HG02678 (cell line): ENCODE data around the gene BAHCC1.

Source experiments
- ATAC-seq: cut with Tn5 transposase; IDR thresholded peaks from one replicate; pipeline ENCODE4 v1.9.1; 2021; ENCODE audit warnings: mild to moderate bottlenecking, moderate library complexity; ENCODE audit not compliant: unreplicated experiment

BAHCC1 gene

DNA sequence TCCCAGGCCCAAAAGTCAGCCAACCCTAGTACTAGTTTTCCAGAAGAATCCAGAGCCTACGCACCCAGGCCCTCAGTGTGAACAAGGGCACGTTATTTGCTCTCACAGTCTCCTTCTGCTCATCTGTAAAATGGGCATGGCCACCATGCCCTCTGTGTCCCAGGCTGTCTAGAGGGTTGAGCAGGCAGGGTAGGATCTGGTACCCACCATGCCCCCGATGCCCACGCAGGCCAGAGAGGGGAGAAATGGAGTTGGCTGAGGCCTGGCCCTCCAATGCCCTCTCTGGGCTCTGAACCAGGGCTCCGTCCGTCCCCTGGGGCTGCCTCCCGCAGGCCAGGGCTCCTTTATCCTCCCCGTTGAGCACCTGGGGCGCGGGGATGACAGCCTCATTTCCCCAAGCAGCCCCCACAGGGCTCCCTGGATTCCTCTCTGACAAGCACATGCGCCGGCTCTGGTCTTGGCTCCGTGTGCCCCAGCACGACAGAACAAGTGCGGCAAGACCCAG lies 9.1 kb upstream of the BAHCC1 start:
- ATAC-seq: no peak

DNA sequence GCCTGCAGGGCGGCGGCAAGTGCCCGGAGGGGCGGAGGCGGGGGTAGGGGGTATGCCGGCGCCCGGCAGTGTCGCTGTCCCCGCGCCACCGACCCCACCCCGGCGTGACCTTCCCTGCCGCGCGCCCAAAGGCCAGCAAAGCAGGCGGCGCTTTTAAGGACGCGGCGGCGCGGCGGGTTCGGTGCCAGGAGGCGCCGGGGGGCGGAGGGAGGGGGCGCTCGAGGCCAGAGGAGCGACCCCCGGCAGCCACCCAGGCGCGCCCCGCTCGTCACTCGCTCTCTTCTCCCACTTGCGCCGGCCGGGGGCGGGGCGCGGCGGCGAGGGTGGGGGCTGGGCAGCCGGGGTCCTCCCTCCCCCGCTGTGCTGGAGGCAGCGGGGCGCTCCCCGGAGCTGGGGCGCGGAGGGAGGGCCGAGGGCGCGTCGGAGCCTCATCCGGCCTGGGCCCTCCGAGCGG lies 8.6 kb upstream of the BAHCC1 start:
- no peak for ATAC-seq

DNA sequence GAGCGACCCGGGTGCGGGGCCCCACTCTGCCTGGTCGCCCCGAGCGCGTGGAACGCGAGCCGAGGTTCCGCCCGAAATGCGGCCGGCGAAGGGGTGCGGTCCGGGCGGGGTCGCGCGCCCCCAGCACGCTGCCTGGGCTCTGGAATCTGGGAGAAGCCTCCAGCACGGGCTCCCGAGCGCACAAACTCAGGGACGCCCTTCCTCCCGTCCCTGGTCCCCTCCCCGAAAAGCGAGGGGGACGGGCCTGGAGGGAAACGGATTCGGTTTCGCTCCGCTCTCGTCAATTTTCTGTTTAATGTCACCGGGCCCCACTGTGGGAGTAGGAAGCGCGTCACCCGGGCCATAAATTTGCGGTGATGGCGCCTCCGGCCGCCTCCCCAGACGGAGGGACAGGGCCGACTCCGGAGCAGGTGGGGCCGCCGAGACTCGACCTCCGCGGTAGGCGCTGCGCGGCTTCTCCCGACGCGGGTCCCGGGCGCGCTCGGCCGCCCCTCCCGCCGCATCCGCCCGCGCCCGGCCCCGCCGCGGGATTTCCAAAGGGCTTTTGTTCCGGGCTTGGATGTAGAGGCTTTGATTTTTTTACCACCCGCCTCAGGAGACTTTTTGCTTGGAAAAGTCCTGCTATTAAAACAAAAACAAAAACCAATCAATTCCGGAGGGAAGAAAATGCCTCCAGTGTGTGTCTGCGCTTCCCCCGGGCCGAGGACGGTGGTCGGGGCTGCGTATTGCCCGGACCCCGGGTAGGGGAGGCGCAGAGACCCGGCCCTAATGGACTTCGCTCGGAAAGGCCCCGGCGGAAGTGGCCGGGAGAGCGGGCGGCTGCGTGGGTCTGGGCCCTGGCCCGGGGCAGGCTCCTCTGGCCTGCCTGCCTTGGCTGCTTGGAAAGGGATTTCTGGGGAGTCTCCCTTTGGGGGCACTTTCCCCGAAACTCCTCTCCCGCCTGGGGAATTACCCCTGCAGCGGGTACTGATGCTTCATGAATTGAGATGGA lies 7.9 kb upstream of the BAHCC1 start:
- no peak for ATAC-seq

DNA sequence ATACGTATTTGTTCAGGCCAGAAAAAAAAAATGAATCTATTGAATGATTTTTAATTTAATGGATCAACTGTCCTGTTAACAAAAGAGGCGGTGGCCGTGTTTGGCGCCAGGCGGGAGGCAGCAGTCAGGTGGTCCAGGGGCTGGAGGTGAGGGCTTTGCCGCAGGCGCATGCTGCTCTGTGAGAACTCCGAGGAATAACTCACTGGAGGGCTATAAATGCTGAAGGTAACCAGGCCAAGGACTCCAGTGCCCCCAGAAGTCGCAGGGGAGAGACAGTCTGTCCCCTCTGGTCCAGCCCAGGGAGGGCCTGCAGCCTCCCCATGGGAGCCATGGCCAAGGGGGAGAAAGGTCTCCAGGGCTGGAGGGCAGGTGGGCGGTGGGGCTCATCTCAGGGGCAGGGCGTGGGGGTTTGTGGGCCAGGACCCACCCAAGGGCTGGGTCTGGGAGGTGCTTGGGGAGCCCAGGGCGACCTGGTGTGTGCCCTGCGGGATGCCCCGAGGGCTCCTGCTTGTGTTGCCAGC lies 7.1 kb upstream of the BAHCC1 start:
- no peak for ATAC-seq

DNA sequence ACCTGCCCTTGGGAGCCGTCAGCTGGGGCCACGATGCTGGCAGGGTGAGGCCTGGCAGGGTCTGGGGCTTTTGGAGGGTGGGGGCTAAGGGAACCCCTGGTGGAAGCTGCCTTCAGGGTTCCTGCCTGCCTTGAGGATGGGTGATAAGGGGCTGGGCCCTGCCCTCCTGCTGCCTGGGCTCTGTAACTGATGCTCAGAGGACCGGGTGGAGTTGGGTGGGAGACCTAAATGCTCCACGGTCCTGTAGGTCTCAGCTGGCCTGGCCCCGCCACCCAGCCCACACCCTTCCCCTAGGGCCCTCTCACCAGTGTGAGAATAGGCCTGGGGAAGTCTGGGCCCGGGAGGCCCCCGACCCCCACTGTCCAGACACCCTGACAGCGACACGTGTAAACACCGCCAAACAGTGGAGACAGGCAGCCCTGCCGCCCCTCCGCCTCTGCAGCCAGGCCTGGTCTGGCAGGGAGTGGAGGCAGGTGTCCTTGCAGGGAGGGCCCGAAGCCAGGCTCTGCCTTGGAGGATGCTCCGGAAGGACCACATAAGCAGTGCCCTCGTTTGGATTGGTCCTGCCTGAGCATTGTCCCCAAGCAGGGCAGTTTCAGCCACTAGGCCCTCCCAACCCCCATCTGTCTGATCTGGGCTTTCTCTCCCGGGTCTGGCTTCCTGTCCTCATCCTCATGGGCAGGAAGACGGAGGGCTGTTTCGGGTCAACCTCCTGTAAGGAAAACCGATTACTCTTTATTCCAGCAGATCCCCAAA lies 6.5 kb upstream of the BAHCC1 start:
- no peak for ATAC-seq

DNA sequence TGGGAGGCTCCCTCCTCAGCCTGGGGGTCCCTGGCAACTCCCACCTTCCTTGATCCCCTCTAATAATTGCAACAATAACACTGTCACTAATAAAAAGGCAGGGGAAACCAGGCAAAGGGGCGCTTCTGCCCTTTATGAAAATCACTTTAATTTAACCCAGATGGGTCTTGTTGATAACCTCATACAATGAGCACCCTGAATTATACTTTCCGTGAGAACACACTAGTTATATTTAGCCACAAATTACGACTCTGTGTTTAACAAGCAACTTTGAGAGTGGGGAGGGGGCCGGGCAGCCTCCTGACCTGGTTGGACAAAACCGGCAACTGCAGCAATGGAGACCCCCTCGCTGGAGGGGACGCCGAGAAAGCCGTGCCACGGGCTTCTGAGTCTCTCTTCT lies 5.7 kb upstream of the BAHCC1 start:
- ATAC-seq: no peak

DNA sequence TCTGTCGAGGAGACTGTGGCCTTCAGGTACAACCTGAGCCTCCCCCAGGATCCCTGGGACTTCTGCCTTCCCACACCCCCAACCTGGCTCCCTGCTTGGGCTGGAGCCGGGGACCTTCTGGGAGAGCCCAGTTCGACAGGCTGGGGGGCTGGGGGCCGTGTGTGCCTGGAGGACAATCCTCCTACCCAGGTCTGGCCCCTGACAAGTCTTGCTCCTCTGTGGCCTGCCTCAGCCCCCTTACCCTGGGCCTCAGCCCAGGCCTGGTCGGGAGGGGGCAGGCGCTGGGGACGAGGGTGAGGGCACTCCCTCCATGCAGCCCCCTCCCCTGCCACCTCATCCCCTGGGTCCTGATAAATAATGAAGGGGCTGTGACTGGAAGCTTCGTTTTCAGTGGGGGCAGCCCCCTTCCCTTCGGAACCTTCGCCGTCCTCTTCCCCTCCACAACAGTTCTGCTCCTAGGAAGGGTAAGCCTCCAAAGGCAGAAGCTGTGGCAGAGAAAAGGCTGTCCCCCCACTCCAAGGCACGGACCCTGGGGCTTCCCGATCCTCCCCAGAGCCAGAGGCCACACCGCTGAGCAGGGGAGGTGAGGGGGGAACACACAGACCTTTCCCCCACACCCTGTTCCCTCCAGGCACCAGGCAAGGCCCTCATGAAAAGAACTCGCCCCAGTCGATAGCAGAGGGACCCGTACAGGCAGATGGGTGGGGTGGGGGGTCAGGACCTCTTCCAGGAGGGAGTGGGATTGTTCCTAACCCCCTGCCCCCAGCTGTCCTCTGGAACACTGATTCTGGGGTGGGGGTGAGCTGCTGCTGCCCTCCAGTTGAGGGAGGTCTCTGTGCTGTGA lies 5.0 kb upstream of the BAHCC1 start:
- no peak for ATAC-seq

DNA sequence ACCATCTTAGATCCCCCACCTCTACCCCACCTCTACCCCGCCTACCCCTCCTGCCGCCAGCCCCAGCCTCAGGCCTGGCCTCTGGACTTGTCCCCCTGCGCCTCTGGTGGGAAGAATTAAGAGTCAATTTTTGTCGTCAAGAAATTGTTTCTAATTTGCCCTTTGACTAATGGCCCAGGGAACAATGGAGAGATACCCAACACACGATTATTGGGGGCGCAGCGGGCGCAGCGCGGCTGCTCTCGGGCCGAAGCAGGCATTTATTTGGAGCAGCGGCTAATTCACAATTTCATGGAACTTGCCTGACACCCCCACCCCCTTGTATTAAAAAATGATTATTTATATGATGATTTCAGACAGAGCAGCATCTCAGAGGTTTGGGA lies 4.4 kb upstream of the BAHCC1 start:
- ATAC-seq: no peak

DNA sequence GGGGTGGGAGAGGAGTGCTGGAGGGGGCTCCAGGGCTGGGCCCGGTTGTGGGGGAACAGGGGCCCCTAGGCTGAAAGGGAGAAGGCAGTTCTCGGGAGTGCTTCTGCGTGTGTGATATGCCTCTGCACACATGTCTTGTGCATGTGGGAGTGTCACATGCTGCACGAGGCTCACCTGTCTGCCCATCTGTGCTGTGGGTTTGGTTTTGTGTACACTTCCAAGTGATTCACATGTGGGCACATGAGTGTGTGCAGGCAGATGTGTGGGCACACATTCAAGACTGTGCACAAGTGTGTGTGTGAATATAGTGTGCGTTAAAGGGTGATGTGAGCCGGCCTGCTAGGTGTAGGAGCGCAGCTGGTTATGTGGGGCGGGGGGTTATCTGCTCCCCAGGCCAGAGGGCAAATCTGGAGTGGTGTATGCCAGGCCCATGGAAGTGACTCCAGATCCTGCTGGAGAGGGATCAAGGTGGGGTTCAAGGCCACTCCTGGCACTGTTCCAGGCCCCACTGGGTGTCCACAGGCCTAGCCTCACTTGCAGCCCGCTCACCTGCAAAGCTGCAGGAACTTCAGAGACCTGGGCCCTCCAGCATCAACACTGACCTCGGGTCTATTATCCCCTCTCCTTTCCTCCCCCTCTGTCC lies 3.8 kb upstream of the BAHCC1 start:
- no peak for ATAC-seq

DNA sequence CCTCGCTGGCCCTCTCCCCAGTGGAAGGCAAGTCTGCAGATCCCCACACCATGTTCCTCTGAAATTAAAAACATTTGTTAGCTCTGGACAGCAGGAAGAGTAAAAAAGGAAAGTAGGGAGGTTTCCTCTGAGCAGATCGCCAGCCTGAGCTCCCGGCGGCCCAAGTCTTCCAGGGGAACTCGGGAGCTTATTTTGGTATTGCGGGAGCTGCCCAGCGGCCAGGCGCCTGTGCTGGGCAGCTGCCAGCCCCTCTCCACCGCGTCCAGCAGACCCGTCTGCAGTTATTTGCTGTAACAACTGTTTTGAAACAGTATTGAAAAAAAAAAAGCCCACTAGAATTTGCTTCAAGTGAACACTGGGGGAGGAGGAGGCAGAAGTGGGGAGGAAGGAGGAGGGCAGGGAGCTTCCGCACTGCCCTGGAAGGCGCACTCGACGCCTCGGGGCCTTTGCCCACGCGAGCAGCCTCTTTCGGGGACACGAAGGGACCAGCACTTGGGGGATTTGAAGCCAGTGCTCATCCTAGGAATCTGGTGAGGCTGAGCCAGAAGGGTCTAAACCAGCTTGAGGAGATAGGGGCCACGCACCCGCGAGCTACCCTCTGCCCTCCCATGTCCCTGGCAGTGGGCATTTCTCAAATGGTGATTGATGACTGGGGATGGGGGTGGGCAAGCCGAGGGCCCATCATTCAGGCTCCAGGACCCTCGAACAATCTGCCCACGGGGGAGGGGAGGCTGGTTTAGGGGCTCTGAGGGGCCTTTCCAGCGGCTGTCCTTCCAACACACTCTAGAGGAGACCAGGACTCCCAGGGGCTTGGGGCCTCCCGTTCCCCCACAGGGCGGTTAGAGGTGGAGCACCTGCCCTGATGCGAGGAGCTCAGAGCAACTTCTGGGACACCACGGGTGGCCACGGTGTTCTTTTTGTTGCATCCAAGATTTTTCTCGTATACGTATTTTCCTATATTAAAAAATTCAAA lies 3.0 kb upstream of the BAHCC1 start:
- ATAC-seq: no peak

DNA sequence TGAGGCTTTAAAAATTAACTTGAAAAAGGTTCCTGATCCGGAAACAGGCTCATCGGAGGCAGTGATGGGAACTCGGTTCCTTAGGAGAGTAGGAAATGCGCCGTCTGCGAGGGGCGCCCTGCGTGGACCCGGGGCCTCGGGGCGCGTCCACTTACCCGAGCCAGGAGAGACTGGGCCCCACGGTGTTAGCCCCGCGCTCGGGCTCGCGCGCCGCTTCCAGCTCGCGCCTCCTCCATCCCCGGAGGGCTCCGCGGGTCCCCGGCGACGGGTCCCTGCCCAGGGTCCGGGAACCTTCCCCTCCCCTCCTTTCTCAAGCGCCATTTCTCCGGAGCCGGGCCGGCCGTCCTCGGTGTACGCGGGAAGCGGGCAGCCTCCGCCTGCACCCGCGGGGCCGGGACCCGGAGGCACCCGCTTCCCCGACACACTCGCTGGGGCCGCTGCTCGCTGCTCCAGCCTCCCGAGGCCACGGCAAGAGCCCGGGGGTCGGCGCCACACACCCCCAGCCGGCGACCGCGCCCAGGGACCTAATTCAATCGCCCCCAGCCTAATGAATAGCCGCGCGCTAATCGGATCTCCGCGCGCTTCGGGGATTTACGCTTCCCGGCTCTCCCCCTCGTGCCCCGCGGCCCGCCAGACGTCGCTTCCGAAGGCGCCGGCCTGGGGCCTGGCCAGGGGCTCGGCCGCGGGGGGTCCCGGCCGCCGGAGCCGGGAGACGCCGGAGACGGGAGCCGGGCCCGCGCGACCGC lies 2.2 kb upstream of the BAHCC1 start:
- no peak for ATAC-seq

DNA sequence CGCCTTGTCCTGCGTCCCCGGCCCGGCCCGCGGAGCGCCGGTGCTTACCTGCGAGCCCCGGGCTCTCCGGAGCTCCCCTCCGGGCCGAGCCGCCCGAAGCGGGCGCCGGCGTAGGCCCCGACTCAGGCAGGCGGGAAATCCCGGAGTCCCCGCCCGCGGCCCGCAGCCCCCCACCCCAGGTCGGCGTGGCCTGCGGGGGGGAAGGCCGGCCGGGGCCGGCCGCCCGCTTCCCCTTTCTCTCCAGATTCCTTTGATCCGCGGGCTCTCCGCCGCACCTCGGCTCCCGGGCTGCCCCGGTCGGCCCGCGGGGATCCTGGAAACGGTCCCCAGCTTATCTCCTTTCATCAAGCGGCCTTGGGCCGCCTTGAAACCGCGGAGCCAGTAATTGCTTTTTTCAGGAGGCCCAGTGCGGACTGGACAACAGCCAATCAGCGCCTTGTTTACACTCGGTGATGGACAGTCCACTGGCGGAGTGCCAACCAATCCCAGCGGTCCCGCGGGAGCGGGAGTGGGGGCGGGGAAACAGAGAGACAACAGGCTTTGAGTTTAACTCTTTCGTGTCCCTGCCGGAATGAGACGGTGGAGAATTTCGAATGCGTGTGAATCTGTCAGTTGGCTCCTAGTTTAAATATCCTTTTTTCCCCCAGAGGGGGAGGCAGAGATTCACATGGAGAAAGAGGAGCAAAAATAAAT lies 1.4 kb upstream of the BAHCC1 start:
- no peak for ATAC-seq

DNA sequence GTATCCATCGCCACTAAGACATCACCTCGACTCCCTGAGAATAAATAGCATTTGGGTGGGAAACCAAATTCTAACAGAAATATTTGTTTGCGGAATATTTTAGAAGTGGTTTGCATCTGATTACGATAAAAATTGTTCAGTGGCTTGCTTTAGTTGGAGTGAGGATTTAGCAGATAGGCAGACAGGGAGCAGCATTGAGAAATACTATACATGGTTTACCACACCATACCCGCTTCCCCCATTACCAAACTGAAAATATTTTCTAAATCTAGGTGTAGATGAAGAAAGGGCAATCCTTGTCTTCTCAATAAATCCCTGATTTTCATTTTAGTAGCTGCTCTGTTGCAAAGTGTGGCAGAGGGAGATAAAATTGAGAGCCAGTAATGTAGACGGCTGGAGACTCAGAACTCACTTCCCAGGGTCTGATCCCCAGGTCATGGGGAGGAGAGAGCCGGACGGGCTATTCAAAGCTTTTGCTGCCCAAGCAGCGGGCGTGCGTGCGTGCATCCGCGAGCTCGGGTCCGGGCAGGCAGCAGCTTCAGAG lies 808 bp upstream of the BAHCC1 start:
- no peak for ATAC-seq

DNA sequence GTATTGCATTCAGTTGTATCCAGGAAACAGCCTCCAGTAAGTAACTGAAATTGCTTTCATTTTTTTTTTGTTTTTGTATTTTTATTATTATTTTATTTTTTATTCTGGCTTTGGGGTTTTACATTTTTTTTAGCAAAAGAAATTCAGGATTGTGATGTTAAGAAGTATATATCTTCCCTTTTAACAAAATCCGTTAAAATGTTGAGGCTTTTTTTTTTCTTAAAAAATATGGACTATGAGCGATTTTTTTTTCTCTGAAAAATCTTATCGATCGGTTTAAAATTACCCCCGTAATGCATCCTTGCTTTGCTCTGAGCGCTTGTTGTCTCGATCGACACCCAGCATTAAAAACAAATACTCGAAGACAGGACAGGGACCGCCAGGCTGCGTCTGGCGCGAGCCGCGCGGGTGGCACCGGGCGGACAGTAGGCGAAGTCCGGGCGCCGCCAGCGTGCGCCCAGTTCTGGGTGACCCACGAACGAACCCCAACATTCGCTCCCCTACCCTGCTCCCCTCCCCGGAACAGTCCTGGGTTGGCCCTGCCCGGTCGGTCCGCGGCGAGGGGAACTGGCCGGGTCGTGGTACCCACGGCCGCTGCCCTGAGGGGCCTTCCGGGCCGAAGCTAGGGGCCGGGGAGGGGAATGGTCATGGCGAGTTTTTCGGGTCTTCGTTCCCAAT lies 482 bp downstream of the BAHCC1 start:
- ATAC-seq: no peak

DNA sequence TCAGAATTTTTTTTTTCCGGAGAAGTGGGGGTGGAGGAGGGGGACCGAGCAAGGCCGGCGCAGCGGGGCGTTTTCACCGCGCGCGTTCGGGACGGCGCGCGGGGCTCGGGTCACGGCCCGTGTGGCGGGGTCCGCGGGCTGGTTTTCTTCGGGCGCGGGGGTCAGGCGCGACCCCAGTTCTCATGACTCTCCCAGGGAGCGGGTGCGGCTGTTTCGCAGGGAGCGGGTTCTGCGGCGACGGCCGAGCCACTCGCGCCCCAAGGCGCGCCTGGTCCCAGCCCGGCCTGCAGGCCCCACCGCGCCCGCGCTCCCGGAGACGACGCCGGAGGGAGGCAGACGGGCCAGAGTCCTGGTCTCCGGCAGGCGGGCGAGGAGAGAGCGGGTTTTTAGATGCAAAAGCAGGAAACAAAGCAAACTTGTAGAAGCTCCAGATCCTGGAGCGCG lies 1.0 kb downstream of the BAHCC1 start:
- ATAC-seq: no peak

DNA sequence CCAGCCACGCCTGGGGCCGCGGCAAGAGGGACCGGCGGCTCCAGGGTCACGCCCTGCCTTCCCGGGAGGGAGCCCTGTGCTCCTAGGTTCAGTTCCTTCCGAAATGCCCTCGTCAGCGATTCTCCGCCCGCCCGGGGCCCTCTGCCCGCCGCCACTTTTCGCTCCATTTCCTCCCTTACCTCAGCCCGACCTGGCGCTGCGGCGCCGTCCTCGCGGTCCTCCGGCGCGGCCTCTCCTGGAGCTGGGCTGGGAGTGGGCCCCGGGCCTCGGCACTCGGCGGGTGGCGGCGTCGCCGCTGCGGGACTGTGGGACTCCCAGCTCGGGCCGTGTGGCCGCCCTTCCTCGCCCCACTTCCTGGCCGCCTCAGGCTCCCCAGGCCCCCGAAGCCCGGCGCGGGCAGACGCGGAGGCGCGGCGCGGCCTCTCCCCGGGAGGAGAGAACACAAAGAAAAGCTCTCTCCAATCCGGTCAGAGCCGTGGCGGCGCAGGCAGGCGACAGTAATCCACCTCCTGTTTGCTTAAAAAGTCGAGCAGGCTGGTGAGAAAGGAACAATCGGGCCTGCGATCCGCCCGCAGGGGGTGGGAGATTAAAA lies 1.6 kb downstream of the BAHCC1 start:
- no peak for ATAC-seq
